ENCODE results near the gene ANTXR1. TPM values are rescaled to one million over a fixed set of nuclear protein-coding genes. Genes with fewer than 3 reads are reported as not detected.
A peak's percentile ranks its signal among the peaks of the same experiment; 100 is the strongest.

Gene ANTXR1
- total and polyA plus RNA-seq, 2 experiments from 2014 or later, result 24.0 to 36.0 TPM

DNA sequence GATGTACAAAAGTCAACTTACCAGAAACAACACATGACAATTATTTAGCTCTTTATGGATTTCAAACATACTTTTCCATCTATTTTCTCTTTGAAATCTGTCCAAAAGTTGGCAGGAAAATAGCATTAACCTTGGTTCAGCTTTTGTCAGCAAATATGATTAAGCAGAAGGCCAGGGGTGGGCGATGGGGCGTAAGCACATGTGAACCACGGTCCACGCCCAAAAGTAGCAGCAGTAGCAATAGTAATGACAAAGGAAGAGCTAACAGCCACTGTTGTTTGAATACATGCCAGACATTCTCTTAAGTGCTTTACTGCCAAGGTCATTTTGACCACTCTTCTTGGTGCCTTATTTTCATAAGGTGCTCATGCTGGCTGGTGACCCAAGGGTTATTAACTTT is 73.5 kb downstream of the ANTXR1 start:
- no peaks in the 10 kb centered on the region for H3K4me1 ChIP-seq (ENCODE audit: low read depth)
- H3K27me3 ChIP-seq, result no peaks in the 10 kb centered on the region
- no peak overlapping the region for H3K27ac ChIP-seq
- H3K9me3 ChIP-seq (ENCODE audit: low read depth), result no peaks in the 10 kb centered on the region
- TF ChIP-seq, protein P1, sequence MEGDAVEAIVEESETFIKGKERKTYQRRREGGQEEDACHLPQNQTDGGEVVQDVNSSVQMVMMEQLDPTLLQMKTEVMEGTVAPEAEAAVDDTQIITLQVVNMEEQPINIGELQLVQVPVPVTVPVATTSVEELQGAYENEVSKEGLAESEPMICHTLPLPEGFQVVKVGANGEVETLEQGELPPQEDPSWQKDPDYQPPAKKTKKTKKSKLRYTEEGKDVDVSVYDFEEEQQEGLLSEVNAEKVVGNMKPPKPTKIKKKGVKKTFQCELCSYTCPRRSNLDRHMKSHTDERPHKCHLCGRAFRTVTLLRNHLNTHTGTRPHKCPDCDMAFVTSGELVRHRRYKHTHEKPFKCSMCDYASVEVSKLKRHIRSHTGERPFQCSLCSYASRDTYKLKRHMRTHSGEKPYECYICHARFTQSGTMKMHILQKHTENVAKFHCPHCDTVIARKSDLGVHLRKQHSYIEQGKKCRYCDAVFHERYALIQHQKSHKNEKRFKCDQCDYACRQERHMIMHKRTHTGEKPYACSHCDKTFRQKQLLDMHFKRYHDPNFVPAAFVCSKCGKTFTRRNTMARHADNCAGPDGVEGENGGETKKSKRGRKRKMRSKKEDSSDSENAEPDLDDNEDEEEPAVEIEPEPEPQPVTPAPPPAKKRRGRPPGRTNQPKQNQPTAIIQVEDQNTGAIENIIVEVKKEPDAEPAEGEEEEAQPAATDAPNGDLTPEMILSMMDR (IDR thresholded peaks at IDR 0.05; ENCODE audit: low read depth, low read length), result no peak
- DNase-seq (ENCODE audit: low read depth in 1 of 2, low spot score in 1 of 2), result no peak
- no peaks in the 10 kb centered on the region for H3K36me3 ChIP-seq
- no peak overlapping the region for H3K4me3 ChIP-seq

DNA sequence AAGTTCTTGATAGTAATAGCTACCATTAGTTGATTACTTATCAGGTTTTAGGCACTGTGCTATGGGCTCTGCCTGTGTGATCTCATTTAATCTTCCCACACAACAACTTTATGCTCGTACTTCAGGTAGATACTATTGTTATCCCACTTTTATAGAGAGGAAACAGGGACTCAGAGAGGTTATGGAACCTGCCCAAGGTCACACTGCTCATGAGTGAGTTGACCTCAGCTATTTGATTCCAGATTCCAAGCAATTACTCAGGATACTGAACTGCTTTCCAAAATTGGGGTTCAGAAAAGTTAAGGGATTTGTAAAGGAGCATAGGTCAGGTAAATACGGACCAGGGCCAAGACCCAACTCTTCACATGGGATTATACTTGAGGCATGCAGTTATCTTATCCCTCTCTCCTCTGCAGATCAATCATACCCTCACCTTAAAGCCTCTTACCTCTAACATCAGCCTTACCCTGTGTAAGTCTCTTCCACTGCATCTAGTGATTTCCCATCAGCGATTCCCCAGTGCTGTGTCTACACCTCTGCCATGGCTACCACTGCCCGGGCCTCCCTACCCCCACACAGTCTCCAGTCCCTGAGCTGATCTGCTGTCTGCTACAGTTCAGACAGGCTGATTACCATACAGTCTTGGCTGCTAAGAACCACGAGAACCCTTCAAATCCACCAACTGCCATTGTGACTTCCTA is 74.4 kb downstream of the ANTXR1 start:
- no peaks in the 10 kb centered on the region for H3K4me1 ChIP-seq (ENCODE audit: low read depth)
- no peak overlapping the region for H3K27ac ChIP-seq
- DNase-seq (ENCODE audit: low read depth in 1 of 2, low spot score in 1 of 2), result no peak
- TF ChIP-seq, protein P1 (IDR thresholded peaks at IDR 0.05; ENCODE audit: low read depth, low read length), result no peak
- no peak overlapping the region for H3K4me3 ChIP-seq
- no peaks in the 10 kb centered on the region for H3K9me3 ChIP-seq (ENCODE audit: low read depth)
- H3K36me3 ChIP-seq, result peaks cover 6% of the 10 kb centered on the region
- H3K27me3 ChIP-seq, result no peaks in the 10 kb centered on the region

DNA sequence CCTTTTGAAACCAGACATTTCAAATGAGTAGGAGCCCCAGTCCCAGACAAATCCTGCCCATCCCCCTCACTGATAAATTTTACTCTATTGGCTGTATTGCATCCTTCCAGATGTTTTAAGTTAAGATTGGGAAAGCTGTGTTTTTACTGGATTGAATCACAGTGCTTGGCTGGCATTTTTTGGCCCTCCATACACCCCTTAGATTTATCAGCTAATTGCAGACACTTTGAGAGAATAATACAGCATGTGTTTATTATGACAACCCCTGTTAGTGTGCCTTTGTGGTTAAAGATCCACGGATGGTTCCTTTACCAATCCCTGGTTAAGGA is 74.9 kb downstream of the ANTXR1 start:
- Histone ChIP-seq H3K27me3 (no peaks in the 10 kb centered on the region), H3K9me3 (ENCODE audit: low read depth) (no peaks in the 10 kb centered on the region), H3K4me1 (ENCODE audit: low read depth) (no peaks in the 10 kb centered on the region), H3K36me3 (peaks cover 6% of the 10 kb centered on the region), H3K27ac (no peak overlapping the region), H3K4me3 (no peak overlapping the region)
- TF ChIP-seq, protein P1 (IDR thresholded peaks at IDR 0.05; ENCODE audit: low read depth, low read length), result no peak
- DNase-seq (ENCODE audit: low read depth in 1 of 2, low spot score in 1 of 2), result peak in 1 of 2 donors; percentile 65

DNA sequence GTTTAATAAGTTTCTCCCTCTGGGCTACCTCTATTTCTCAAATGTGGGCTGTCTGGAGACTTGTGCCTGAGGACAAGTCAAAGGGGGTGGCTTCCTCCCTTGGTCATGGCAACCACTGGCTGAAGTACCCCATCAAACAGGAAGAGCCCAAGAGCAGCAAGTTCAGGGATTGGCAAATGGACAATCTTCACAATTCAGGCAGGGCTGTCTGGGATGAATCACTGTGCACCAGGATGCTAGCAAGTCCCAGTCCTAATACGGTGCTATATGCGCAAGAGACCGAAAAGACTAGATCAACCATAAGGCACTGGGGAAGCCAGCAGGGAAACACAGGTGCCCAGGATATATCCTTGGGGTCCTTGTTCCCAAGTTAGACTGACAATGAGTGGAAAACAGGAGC is 75.5 kb downstream of the ANTXR1 start:
- TF ChIP-seq, protein P1 (IDR thresholded peaks at IDR 0.05; ENCODE audit: low read depth, low read length), result no peak
- H3K4me3 ChIP-seq, result no peak overlapping the region
- H3K27me3 ChIP-seq, result no peaks in the 10 kb centered on the region
- no peak for DNase-seq (ENCODE audit: low read depth in 1 of 2, low spot score in 1 of 2)
- no peak overlapping the region for H3K27ac ChIP-seq
- no peaks in the 10 kb centered on the region for H3K4me1 ChIP-seq (ENCODE audit: low read depth)
- no peaks in the 10 kb centered on the region for H3K9me3 ChIP-seq (ENCODE audit: low read depth)
- peaks cover 6% of the 10 kb centered on the region for H3K36me3 ChIP-seq

DNA sequence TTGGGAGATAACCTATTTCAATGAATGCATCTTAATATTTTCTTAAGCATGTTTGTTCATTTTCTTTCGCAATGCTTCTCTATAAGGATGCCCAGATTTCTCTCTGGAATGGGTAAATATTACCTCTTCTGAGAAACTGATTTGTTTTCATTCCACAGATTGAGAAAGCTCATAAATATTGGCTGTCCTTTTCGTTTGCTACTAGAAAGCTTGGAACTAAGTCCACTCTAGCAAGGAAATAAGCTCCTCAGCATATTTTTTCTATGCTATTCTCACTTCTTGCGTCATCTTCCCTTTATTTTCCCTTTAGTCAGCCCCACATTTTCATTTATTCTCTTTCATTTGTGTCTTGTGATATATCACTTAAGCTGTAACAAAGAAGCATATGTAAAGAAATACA is 76.3 kb downstream of the ANTXR1 start:
- no peak overlapping the region for H3K4me3 ChIP-seq
- H3K4me1 ChIP-seq (ENCODE audit: low read depth), result no peaks in the 10 kb centered on the region
- peak in 1 of 2 donors; percentile 43 for DNase-seq (ENCODE audit: low read depth in 1 of 2, low spot score in 1 of 2)
- TF ChIP-seq, protein P1 (IDR thresholded peaks at IDR 0.05; ENCODE audit: low read depth, low read length), result no peak
- no peaks in the 10 kb centered on the region for H3K27me3 ChIP-seq
- H3K9me3 ChIP-seq (ENCODE audit: low read depth), result no peaks in the 10 kb centered on the region
- H3K36me3 ChIP-seq, result peaks cover 13% of the 10 kb centered on the region
- no peak overlapping the region for H3K27ac ChIP-seq
